GM12891 (cell line): ENCODE results near the gene TPRG1L.

Source experiments
- POLR2A ChIP-seq: IDR thresholded peaks from 2 replicates; pipeline ENCODE4 v1.6.1; 2011; ENCODE audit warnings: low read depth, low read length, control low read depth
- POLR2AphosphoS5 ChIP-seq: IDR thresholded peaks from 2 replicates; pipeline ENCODE4 v1.6.1; 2011; ENCODE audit warnings: low read depth, low read length, control low read depth
- SPI1 ChIP-seq: IDR thresholded peaks from 2 replicates; pipeline ENCODE4 v1.6.1; 2011; ENCODE audit warnings: low read depth, low read length, control low read depth
- TAF1 ChIP-seq: IDR thresholded peaks from 2 replicates; pipeline ENCODE4 v1.6.1; 2011; ENCODE audit warnings: low read depth, low read length, control low read depth

DNA sequence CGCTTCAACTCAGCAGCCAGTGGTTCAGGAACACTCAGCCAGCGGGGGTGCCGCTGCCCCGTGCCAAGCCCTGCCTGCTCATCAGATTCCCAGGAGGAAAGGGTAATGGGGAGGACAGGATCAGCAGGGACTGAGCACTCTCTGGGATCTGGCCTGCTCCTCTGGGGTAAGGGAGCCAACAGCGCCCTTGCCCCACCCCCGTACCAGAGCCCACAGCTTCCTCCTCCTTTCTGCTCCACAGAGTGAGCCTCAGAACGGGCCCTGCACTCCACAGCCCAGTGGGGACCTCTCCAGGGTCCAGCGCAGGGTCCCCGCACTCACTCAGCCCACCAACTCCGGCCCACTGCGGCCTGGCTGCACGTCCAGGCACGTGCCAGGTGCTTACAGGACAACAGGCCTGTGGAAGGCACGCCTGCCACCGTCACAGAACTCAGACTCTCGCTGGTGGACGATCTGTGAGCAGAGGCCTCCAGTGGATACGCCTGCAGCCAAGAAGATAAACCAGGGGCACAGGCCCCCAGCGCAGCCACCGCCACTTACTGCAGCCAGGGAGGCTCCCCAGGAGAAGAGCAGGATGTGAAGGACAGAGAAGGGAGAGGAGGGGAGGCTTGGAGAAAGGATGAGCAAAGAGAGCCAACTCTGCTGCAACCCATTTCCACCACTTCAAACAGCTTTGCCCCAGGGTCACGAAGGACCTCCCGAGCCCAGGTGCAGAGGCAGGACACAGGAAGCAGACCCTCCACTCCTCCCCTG is 15.6 kb upstream of the TPRG1L start:
- no peak for TF ChIP-seq SPI1
- no peak for TF ChIP-seq POLR2A
- no peak for TF ChIP-seq POLR2AphosphoS5
- no peak for TF ChIP-seq TAF1
